GM18951 (cell line): ENCODE data around the gene SUGCT.

Source experiments
- POLR2A ChIP-seq: IDR thresholded peaks from 4 replicates; pipeline ENCODE4 v1.6.1; 2011; ENCODE audit warnings: mild to moderate bottlenecking; ENCODE audit not compliant: insufficient read length, insufficient read depth; ENCODE audit errors: extremely low read depth
- in situ Hi-C: fragments of 300-500 bp; cut with MboI; formaldehyde crosslinking; loops from one replicate; pipeline ENCODE4 v1.12.0; 2022; ENCODE audit warnings: low sequenced_read_pairs, mixed read lengths, inconsistent platforms; ENCODE audit not compliant: unreplicated experiment

SUGCT gene

DNA sequence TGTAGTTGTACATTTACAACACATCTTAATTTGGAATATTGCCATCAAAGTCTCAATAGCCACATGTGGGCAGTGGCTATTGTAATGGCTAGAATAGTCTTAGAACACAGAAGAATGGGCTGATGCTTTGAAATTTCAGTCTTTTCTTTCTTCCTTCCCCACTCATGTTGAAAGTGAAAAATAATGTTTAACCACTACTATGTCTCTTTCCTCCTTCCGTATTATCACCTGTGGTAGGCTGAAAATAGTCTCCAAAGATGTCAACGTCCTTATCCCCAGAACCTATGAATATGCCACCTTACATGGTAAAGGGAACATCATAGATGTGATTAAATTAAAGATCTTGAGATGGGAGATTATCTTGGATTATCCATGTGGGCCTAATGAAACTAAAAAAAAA, 154.0 kb downstream of the SUGCT start:
- in situ Hi-C loops: no loop called here
- TF ChIP-seq POLR2A: no peak

DNA sequence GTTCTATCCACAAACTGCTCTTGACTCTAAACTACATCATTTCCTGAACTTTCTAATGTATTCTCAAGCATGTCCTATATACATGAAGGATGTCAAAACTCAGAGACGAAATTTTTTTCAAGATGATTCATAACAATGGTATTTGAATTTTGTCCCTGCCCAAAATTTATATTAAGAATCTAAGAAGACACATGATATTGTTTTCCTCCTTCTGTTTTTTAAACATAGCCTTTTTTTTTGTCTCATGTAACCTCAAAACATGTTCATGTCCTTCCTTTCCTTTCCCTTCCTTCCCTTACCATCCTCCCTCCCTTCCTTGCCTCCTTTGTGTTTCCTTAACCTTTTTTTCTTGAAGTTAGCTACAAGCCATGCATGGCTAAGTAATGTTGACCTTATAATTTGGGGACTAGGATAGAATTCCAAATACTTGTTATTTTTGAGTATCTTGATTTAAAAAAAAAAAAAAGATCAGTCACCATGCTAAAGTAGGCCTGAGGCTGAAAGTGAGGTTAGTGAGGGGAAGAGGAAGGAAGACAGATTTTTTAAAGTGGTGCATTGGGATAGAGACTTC, 163.0 kb downstream of the SUGCT start:
- in situ Hi-C loops: no loop called here
- no peak for TF ChIP-seq POLR2A

- no peak for TF ChIP-seq POLR2A
- in situ Hi-C loops: no loop called here
These were observed 163.6 kb downstream of the SUGCT start for GRCh38 chr7:40298421-40298820.

DNA sequence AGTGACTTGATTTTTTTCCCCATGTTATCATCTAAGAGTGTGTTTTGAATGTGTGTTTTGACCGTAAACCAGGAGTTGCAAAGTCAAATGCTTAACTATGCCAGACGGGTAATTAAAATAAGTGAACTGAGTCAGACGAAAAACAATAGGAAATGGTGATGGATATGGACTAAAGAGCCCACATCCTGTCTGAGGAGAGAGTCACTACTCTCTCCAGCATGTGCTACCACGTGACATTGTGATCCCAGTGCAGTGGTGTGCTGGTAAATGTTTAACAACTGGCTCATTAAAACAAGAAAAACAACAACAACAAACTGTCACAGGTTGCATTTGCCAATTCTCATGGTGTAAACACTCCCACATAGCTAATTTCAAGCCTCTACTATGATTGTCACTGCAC, 164.3 kb downstream of the SUGCT start:
- in situ Hi-C loops: no loop called here
- TF ChIP-seq POLR2A: no peak

DNA sequence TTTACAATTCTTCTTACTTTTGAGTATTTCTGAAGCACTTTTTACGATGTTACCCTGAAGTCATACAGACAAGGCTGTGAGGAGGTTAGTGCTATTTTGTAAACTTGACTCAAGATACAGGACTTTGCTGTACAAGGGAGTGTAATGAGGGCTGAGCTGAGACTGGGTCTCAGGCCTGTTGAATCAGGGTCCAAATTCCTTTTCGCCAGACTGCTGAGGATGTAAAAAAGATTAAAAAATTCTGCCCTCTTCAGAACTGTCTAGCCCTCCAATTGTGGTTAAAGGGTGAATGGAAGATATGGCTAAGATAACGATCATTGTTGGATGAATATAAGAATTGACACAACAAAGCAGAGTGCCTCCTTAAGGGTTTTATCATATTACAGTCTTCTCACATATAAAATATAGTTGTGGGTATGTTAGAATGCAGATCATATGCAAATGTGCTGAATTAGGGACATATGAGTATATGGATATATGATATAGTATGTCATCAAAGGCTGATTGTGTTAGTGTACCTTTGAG, 165.4 kb downstream of the SUGCT start:
- in situ Hi-C loops: no loop called here
- TF ChIP-seq POLR2A: no peak

- in situ Hi-C loops: no loop called here
- TF ChIP-seq POLR2A: no peak
These were observed 166.8 kb downstream of the SUGCT start for GRCh38 chr7:40301486-40302068.

GRCh38 chr7:40303996-40304395, 169.2 kb downstream of the SUGCT start:
- no peak for TF ChIP-seq POLR2A
- in situ Hi-C loops: no loop called here

DNA sequence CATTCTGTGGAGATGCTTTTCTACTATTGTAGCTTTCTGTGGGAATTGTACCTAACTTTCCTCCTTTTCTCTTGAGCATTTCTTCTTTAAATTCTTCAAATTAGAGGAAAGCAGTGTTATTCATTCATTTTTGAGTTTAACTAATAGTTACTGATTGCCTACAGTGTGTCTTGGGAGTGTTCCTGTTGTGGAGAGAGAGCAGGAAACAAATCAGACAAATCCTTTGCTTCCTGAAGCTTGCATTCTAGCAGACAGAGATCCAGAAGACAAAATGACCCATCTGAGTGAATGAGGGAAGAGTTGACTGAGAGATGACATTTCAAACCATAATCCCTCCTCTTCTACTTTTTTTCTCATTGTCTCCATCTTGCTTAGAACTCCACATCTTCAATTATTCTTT, 170.4 kb downstream of the SUGCT start:
- in situ Hi-C loops: no loop called here
- TF ChIP-seq POLR2A: no peak

GRCh38 chr7:40306025-40306424, 171.2 kb downstream of the SUGCT start:
- in situ Hi-C loops: no loop called here
- no peak for TF ChIP-seq POLR2A

DNA sequence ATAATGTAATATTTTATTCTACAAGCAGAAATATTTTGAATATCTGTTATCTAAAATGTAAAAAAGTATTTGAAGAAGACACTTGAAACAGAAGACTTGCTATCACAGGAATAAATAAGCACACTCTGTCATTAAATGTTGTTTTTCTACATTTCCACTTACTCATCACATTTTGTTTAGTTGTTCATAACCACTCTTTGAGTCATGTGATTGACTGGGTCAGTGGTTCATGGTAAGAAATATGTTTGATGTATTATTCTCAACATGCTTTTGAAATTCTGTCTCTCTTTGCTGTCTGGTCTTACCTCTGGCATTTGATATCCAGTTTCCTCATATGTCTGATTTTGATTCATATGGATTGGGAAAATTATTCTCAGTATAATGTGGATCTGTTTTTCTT, 171.8 kb downstream of the SUGCT start:
- in situ Hi-C loops: no loop called here

GRCh38 chr7:40310258-40310657, 175.5 kb downstream of the SUGCT start:
- no peak for TF ChIP-seq POLR2A
- in situ Hi-C loops: no loop called here

More for the DNA sequence above, 171.8 kb downstream of the SUGCT start:
- TF ChIP-seq POLR2A: no peak

DNA sequence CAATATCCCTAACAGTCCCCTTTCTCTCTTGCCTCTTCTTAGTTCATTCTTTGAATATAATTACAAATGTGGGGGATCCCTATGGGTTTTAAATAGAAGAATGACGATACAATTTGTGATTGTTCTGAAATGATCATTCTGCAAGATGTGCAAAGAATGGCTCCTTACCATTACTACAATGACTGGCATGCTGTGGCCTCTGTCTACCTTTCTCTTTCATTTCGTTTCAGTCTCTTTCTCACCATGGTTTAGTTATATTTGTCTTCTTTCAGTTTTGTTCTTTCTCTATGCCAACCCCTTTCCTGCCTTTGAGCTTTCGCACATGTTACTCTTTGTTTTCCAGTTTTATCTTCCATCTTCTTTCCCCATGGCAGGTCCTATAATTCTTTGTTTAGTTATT, 176.5 kb downstream of the SUGCT start:
- no peak for TF ChIP-seq POLR2A
- in situ Hi-C loops: no loop called here

GRCh38 chr7:40315277-40315676, 180.5 kb downstream of the SUGCT start:
- no peak for TF ChIP-seq POLR2A
- in situ Hi-C loops: no loop called here

GRCh38 chr7:40316176-40316575, 181.4 kb downstream of the SUGCT start:
- in situ Hi-C loops: no loop called here

More at GRCh38 chr7:40316176-40316575, 181.4 kb downstream of the SUGCT start:
- no peak for TF ChIP-seq POLR2A
